WTC11 (cell line): ENCODE data around the gene RPP21. TPM values are rescaled to one million over a fixed set of nuclear protein-coding genes. Genes with fewer than 3 reads are reported as not detected.

Experiments used
- ATAC-seq: fragments of 200-7000 bp; cut with Tn5 transposase; 2 replicates; pipeline ENCODE4 v1.10.0; 2021; ENCODE audit warnings: mild to moderate bottlenecking, moderate library complexity
- CTCF ChIA-PET: fragments of 300-600 bp; sonication (Branson Sonifier 250); formaldehyde crosslinking; loops from one replicate; lab custom pipeline; 2021; ENCODE audit warnings: antibody characterized with exemption; lab: Charles Lee
- POLR2A ChIA-PET: fragments of 350-600 bp; sonication (Branson Sonifier 250); formaldehyde crosslinking; loops from one replicate; lab custom pipeline; 2021; ENCODE audit warnings: antibody characterized with exemption; lab: Charles Lee
- DNase-seq: peaks from one replicate; pipeline ENCODE4 v3.0.0; 2021; ENCODE audit warnings: low spot score
- H3K27ac Mint-ChIP-seq: 2 replicates; pipeline ENCODE4 v1.8.0; 2021; ENCODE audit warnings: mixed read lengths
- H3K27me3 Mint-ChIP-seq: 2 replicates; pipeline ENCODE4 v1.8.0; 2021; ENCODE audit warnings: low read depth, mild to moderate bottlenecking, moderate library complexity, mixed read lengths
- H3K36me3 Mint-ChIP-seq: 2 replicates; pipeline ENCODE4 v1.8.0; 2021; ENCODE audit warnings: mixed read lengths
- H3K4me1 Mint-ChIP-seq: 2 replicates; pipeline ENCODE4 v1.8.0; 2022; ENCODE audit warnings: mixed read lengths
- H3K4me3 Mint-ChIP-seq: 2 replicates; pipeline ENCODE4 v1.8.0; 2021; ENCODE audit warnings: mild to moderate bottlenecking, moderate library complexity, mixed read lengths
- H3K9me3 Mint-ChIP-seq: 2 replicates; pipeline ENCODE4 v1.8.0; 2021; ENCODE audit warnings: mixed read lengths
- AR ChIP-seq: fragments of 250-450 bp; sonication (Bioruptor Pico); IDR thresholded peaks from 2 replicates; pipeline ENCODE4 v1.9.0; 2021; ENCODE audit warnings: mild to moderate bottlenecking
- CBFB ChIP-seq: sonication (generic); formaldehyde crosslinking; IDR thresholded peaks from 2 replicates; pipeline ENCODE4 v1.8.1; 2022; ENCODE audit warnings: mild to moderate bottlenecking, low read depth, missing genetic modification reagents
- E2F1 ChIP-seq: sonication (generic); formaldehyde crosslinking; IDR thresholded peaks from 2 replicates; pipeline ENCODE4 v1.8.0; 2022; ENCODE audit warnings: mild to moderate bottlenecking, missing genetic modification reagents
- E2F4 ChIP-seq: sonication (generic); formaldehyde crosslinking; IDR thresholded peaks from 2 replicates; pipeline ENCODE4 v1.8.1; 2022; ENCODE audit warnings: low read depth, mild to moderate bottlenecking, moderate library complexity, missing genetic modification reagents, borderline replicate concordance
- FOXJ3 ChIP-seq: sonication (generic); formaldehyde crosslinking; IDR thresholded peaks from 2 replicates; pipeline ENCODE4 v1.9.0; 2021; ENCODE audit warnings: missing genetic modification reagents, mild to moderate bottlenecking, borderline replicate concordance
- GTF2I ChIP-seq: fragments of 250-450 bp; sonication (Bioruptor Pico); conservative IDR thresholded peaks from 2 replicates; pipeline ENCODE4 v1.4.0; 2021; ENCODE audit warnings: mild to moderate bottlenecking
- HMGA2 ChIP-seq: fragments of 250-450 bp; sonication (Bioruptor Pico); IDR thresholded peaks from 2 replicates; pipeline ENCODE4 v1.4.0; 2021; ENCODE audit warnings: mild to moderate bottlenecking, moderate library complexity
- HMGXB4 ChIP-seq: sonication (generic); formaldehyde crosslinking; IDR thresholded peaks from 2 replicates; pipeline ENCODE4 v1.8.1; 2023; ENCODE audit warnings: mild to moderate bottlenecking, moderate library complexity, missing genetic modification reagents
- IRF2 ChIP-seq: sonication (generic); formaldehyde crosslinking; IDR thresholded peaks from 2 replicates; pipeline ENCODE4 v1.8.0; 2022; ENCODE audit warnings: low read depth, missing genetic modification reagents, borderline replicate concordance
- JAZF1 ChIP-seq: fragments of 250-450 bp; sonication (Bioruptor Pico); IDR thresholded peaks from 2 replicates; pipeline ENCODE4 v1.9.0; 2021; ENCODE audit warnings: moderate library complexity, mild to moderate bottlenecking, inconsistent platforms
- KAT7 ChIP-seq: sonication (generic); formaldehyde crosslinking; IDR thresholded peaks from 2 replicates; pipeline ENCODE4 v1.8.1; 2023; ENCODE audit warnings: missing genetic modification reagents, mild to moderate bottlenecking, borderline replicate concordance
- MAX ChIP-seq: sonication (generic); formaldehyde crosslinking; IDR thresholded peaks from 2 replicates; pipeline ENCODE4 v1.8.0; 2022; ENCODE audit warnings: mild to moderate bottlenecking, missing genetic modification reagents
- NFATC4 ChIP-seq: fragments of 250-450 bp; sonication (Bioruptor Pico); IDR thresholded peaks from 2 replicates; pipeline ENCODE4 v1.9.0; 2021; ENCODE audit warnings: mild to moderate bottlenecking
- OVOL2 ChIP-seq: fragments of 250-450 bp; sonication (Bioruptor Pico); IDR thresholded peaks from 2 replicates; pipeline ENCODE4 v1.9.0; 2021; ENCODE audit warnings: mild to moderate bottlenecking, borderline replicate concordance
- PRRX2 ChIP-seq: fragments of 250-450 bp; sonication (Bioruptor Pico); IDR thresholded peaks from 2 replicates; pipeline ENCODE4 v1.8.0; 2021; ENCODE audit warnings: mild to moderate bottlenecking
- RORB ChIP-seq: fragments of 250-450 bp; sonication (Bioruptor Pico); IDR thresholded peaks from 2 replicates; pipeline ENCODE4 v1.9.0; 2021; ENCODE audit warnings: mild to moderate bottlenecking
- TEAD4 ChIP-seq: sonication (generic); formaldehyde crosslinking; IDR thresholded peaks from 2 replicates; pipeline ENCODE4 v1.8.0; 2022; ENCODE audit warnings: mild to moderate bottlenecking, missing genetic modification reagents
- TP53 ChIP-seq: sonication (generic); formaldehyde crosslinking; IDR thresholded peaks from 2 replicates; pipeline ENCODE4 v1.8.1; 2023; ENCODE audit warnings: mild to moderate bottlenecking, missing genetic modification reagents
- ZBTB43 ChIP-seq: sonication (generic); formaldehyde crosslinking; IDR thresholded peaks from 2 replicates; pipeline ENCODE4 v1.8.1; 2023; ENCODE audit warnings: mild to moderate bottlenecking, missing genetic modification reagents
- ZSCAN18 ChIP-seq: fragments of 250-450 bp; sonication (Bioruptor Pico); IDR thresholded peaks from 2 replicates; pipeline ENCODE4 v2.1.2; 2022; ENCODE audit warnings: mild to moderate bottlenecking, moderate library complexity
- total RNA-seq: library from RNA; stranded (reverse); gene quantifications from 3 replicates; pipeline ENCODE4 v1.2.3, GENCODE V29; 2021

RPP21 gene
- total RNA-seq, 1 experiment from 2014 or later = 64.1 TPM

GRCh38 chr6:30312266-30312665, 32.7 kb upstream of the RPP21 start:
- H3K4me1 Mint-ChIP-seq = peaks cover 24% of the 10 kb centered on the region
- DNase-seq (no peak), ATAC-seq (no peak)
- H3K27ac Mint-ChIP-seq = no peak overlapping the region
- CTCF ChIA-PET = no interaction called here
- no peaks in the 10 kb centered on the region for H3K9me3 Mint-ChIP-seq
- H3K27me3 Mint-ChIP-seq = no peaks in the 10 kb centered on the region
- no peak overlapping the region for H3K4me3 Mint-ChIP-seq
- peaks cover 55% of the 10 kb centered on the region for H3K36me3 Mint-ChIP-seq
- TF ChIP-seq JAZF1 (CRISPR knock-in tag) (no peak), FOXJ3 (CRISPR knock-in tag) (no peak), TEAD4 (CRISPR knock-in tag) (no peak), HMGXB4 (CRISPR knock-in tag) (no peak), HMGA2 (CRISPR knock-in tag) (no peak), PRRX2 (CRISPR knock-in tag) (no peak), E2F4 (CRISPR knock-in tag) (no peak), OVOL2 (CRISPR knock-in tag) (no peak), NFATC4 (CRISPR knock-in tag) (no peak), ZSCAN18 (no peak), KAT7 (no peak), ZBTB43 (CRISPR knock-in tag) (no peak), RORB (no peak), TP53 (CRISPR knock-in tag) (no peak), E2F1 (CRISPR knock-in tag) (no peak), CBFB (CRISPR knock-in tag) (no peak), GTF2I (CRISPR knock-in tag) (no peak), IRF2 (CRISPR knock-in tag) (no peak), MAX (CRISPR knock-in tag) (no peak), AR (CRISPR knock-in tag) (no peak)
- POLR2A ChIA-PET = no interaction called here
